ENCODE measurements around the gene FAHD2A. TPM values are rescaled to one million over a fixed set of nuclear protein-coding genes. Genes with fewer than 3 reads are reported as not detected.

The FAHD2A gene
- total and polyA plus RNA-seq, 2 experiments from 2014 or later, result 30.1 to 36.9 TPM

- Histone ChIP-seq H3K27ac (no peak overlapping the region), H3K9me3 (ENCODE audit: low read depth) (no peaks in the 10 kb centered on the region), H3K4me2 (no peak overlapping the region), H4K20me1 (ENCODE audit: insufficient read depth, poor library complexity, severe bottlenecking) (no peaks in the 10 kb centered on the region), H3K9me2 (replicated peaks; ENCODE audit: insufficient read depth) (no peaks in the 10 kb centered on the region), H3K36me3 (replicated peaks; ENCODE audit: insufficient read depth, low read depth) (no peaks in the 10 kb centered on the region), H3K4me1 (ENCODE audit: insufficient read depth) (no peaks in the 10 kb centered on the region), H3K4me3 (no peak overlapping the region), H3K79me2 (no peaks in the 10 kb centered on the region), H3K27me3 (no peaks in the 10 kb centered on the region), H2AFZ (no peak overlapping the region)
- TF ChIP-seq EZH2phosphoT487 (IDR thresholded peaks at IDR 0.05; ENCODE audit: low read depth, severe bottlenecking, unreplicated experiment) (no peak), EZH2 (IDR thresholded peaks at IDR 0.05; ENCODE audit: borderline replicate concordance) (no peak)
- TF ChIP-seq, protein P1, sequence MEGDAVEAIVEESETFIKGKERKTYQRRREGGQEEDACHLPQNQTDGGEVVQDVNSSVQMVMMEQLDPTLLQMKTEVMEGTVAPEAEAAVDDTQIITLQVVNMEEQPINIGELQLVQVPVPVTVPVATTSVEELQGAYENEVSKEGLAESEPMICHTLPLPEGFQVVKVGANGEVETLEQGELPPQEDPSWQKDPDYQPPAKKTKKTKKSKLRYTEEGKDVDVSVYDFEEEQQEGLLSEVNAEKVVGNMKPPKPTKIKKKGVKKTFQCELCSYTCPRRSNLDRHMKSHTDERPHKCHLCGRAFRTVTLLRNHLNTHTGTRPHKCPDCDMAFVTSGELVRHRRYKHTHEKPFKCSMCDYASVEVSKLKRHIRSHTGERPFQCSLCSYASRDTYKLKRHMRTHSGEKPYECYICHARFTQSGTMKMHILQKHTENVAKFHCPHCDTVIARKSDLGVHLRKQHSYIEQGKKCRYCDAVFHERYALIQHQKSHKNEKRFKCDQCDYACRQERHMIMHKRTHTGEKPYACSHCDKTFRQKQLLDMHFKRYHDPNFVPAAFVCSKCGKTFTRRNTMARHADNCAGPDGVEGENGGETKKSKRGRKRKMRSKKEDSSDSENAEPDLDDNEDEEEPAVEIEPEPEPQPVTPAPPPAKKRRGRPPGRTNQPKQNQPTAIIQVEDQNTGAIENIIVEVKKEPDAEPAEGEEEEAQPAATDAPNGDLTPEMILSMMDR (IDR thresholded peaks at IDR 0.05; ENCODE audit: poor library complexity), result no peak
- WGBS (ENCODE audit: low lambda C conversion rate, missing lambda C conversion rate), result 93% methylated on average over 4 of the region's 4 CpGs
- DNase-seq (ENCODE audit: low spot score), result peak; percentile 37
Measured at GRCh38 chr2:95390272-95390880, 12.1 kb upstream of the FAHD2A start.

GRCh38 chr2:95390881-95391321 lies 11.6 kb upstream of the FAHD2A start:
- H3K27ac ChIP-seq, result no peak overlapping the region
- H3K4me2 ChIP-seq, result no peak overlapping the region
- H3K9me2 ChIP-seq (replicated peaks; ENCODE audit: insufficient read depth), result no peaks in the 10 kb centered on the region
- no peaks in the 10 kb centered on the region for H3K79me2 ChIP-seq
- H3K27me3 ChIP-seq, result no peaks in the 10 kb centered on the region
- H3K4me3 ChIP-seq, result no peak overlapping the region
- TF ChIP-seq EZH2 (IDR thresholded peaks at IDR 0.05; ENCODE audit: borderline replicate concordance) (no peak), EZH2phosphoT487 (IDR thresholded peaks at IDR 0.05; ENCODE audit: low read depth, severe bottlenecking, unreplicated experiment) (no peak)
- TF ChIP-seq, protein P1 (IDR thresholded peaks at IDR 0.05; ENCODE audit: poor library complexity), result no peak
- 96% methylated on average over 10 of the region's 11 CpGs for WGBS (ENCODE audit: low lambda C conversion rate, missing lambda C conversion rate)
- DNase-seq (ENCODE audit: low spot score), result no peak
- H3K9me3 ChIP-seq (ENCODE audit: low read depth), result no peaks in the 10 kb centered on the region
- no peaks in the 10 kb centered on the region for H3K4me1 ChIP-seq (ENCODE audit: insufficient read depth)
- H4K20me1 ChIP-seq (ENCODE audit: insufficient read depth, poor library complexity, severe bottlenecking), result no peaks in the 10 kb centered on the region
- no peak overlapping the region for H2AFZ ChIP-seq
- H3K36me3 ChIP-seq (replicated peaks; ENCODE audit: insufficient read depth, low read depth), result no peaks in the 10 kb centered on the region

DNA sequence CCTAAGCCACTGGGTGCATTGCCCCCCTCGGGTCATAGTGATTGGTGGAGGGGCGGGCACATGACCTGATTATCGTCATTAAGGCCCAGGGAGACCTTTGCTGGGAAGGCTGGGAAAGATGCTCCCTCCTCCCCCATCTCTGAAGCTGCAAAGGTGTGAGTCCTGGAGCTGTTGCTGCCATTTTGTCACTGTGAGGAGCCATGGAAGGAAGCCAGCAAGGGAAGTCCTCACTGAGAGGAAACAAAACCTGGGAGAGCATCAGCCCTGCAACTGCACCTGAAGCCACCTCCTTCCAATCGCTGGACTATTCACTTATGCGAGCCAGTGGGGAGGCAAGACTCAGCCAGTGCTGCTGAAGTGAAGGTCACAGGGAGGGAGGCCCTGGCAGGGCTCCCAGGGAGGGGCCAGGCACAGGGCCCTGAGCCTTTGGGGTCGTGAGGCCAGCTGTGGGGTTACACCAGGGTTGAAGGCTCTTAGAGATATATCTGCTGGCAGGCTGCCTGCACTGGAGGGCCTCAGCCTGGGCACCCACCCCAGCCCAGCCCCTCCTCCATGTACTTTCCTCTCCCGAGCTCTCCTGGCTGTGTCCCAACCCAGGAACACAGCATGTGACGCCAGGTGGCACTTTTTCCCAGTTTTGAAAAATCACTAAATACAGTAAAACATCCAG lies 10.7 kb upstream of the FAHD2A start:
- Histone ChIP-seq H3K4me2 (no peak overlapping the region), H3K27ac (no peak overlapping the region), H3K4me1 (ENCODE audit: insufficient read depth) (no peaks in the 10 kb centered on the region), H4K20me1 (ENCODE audit: insufficient read depth, poor library complexity, severe bottlenecking) (no peaks in the 10 kb centered on the region), H3K79me2 (no peaks in the 10 kb centered on the region), H3K9me3 (ENCODE audit: low read depth) (no peaks in the 10 kb centered on the region), H3K27me3 (no peaks in the 10 kb centered on the region), H3K36me3 (replicated peaks; ENCODE audit: insufficient read depth, low read depth) (no peaks in the 10 kb centered on the region), H3K9me2 (replicated peaks; ENCODE audit: insufficient read depth) (no peaks in the 10 kb centered on the region), H3K4me3 (no peak overlapping the region), H2AFZ (no peak overlapping the region)
- WGBS (ENCODE audit: low lambda C conversion rate, missing lambda C conversion rate), result 73% methylated on average over 8 of the region's 8 CpGs
- TF ChIP-seq, protein P1 (IDR thresholded peaks at IDR 0.05; ENCODE audit: poor library complexity), result no peak
- TF ChIP-seq EZH2 (IDR thresholded peaks at IDR 0.05; ENCODE audit: borderline replicate concordance) (no peak), EZH2phosphoT487 (IDR thresholded peaks at IDR 0.05; ENCODE audit: low read depth, severe bottlenecking, unreplicated experiment) (no peak)
- peak; percentile 31 for DNase-seq (ENCODE audit: low spot score)

Data from hepatocyte (in vitro differentiated cells).